Effector CD8-positive, alpha-beta T cell (primary cell): ENCODE results near the gene ADPRH.

Source experiments
- DNase-seq: peaks from one replicate; lab custom pipeline; 2025; lab: John Stamatoyannopoulos, UW

ADPRH gene

DNA sequence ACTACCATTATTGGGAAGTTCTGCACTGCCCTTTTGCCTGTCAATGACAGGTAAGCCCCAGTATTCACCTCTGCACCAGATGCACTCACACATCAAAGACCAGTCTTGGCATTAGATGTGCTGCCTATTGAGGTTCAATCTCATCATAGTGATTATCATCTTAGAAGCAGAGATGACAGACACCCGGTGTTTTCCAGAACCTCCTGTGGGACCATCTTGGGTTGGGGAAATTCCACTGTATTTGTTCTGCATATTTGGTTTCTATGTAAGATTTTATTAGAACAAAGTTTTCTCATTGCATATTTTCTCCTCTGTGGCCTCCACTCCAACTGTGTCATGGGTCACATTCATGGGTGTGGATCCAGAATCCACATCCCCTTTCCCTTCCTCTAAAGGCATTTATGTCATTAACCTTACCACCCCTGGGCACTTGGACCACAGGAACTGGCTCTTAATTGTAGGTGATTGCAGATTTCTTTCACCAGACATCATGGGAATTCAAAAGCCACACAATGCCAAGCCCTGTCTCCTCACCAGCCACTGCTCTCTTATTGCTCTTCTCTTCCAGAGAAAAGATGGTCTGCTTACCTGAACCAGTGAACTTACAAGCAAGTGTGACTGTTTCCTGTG is 49.6 kb downstream of the ADPRH start:
- DNase-seq: no peak

DNA sequence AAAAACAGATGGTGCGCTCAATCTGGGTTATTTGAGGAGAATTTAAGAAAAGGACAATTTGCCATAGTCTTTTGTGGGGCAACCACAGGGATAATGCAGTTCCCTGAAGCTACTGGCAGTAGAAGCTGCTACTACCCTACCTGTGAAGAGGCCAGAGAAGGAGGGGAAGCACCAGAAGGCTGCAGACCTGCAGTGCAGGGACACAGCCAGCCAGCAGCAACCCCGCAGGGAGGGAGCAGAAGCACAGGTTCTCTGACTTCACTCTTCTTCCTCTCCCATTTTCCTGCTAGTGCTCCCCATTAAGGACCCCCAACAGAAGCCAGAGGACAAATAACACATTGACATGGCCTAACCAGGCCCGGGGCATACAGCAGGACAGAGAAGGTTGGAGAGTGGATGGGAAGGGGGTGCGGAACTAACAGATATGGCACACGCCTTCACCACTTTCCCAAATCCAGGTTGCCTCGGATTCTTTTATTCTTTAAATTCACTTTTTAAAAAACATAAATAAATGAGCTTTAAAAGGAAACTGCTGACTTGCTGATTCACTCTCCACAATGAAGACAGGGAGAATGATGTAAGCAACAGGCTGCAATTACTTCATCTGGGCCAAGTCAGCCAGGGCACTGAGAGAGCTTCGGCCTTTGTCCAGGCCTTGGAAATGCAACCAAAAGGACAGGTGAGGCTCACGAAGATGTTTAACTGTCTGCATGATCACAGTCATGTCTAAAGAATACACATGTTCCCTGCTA is 51.0 kb downstream of the ADPRH start:
- DNase-seq: no peak

DNA sequence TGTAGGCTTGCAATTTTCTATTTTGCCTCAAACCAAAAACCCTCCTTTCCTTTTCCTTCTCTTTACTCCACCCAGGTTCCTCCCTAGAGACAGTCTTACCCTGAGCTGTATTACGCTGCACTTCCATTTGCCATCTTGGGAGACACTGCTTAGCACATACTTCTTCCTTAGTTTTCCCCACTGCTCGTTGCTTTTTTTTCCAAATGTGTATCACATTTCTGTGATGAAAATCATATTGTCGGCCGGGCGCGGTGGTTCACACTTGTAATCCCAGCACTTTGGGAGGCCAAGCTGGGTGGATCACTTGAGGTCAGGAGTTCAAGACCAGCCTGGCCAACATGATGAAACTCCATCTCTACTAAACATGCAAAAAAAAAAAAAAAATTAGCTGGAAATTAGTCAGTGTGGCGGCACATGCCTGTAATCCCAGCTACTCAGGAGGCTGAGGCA is 51.6 kb downstream of the ADPRH start:
- no peak for DNase-seq

DNA sequence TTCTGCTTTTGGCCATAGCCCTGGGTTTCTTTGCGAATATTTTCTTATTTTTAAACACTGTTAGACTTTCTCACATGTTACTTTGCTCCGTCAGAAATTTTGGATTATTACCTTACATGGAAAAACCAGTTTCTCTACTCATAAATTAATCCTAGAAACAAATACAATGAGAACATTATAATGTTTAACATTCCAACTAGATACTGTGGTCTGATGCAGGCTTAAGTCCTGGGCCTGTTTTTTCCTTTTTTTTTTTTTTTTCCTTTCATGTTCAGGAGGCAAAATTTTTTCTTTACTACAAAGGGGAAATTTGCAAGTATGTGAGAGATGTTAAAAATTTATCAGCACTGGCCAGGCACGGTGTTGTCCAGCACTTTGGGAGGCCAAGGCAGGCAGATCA is 52.2 kb downstream of the ADPRH start:
- no peak for DNase-seq

DNA sequence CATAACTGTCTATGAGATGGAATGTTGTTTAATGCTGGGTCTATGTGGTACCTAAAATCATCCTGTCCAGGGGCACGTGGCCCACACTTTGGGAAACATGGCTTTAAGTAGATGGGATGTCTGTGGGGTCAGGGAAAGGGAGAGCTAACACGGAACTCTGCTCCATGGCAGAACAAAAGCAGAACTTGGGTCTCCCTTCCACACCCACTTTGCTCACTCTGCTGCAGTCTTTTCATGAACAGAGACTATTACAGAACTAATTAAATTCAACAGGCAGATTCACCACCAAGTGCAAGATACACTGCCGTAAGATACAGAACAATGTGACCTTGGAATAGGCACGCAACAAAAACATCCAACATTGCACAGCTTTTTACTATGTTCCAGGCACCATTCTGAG is 52.9 kb downstream of the ADPRH start:
- no peak for DNase-seq

DNA sequence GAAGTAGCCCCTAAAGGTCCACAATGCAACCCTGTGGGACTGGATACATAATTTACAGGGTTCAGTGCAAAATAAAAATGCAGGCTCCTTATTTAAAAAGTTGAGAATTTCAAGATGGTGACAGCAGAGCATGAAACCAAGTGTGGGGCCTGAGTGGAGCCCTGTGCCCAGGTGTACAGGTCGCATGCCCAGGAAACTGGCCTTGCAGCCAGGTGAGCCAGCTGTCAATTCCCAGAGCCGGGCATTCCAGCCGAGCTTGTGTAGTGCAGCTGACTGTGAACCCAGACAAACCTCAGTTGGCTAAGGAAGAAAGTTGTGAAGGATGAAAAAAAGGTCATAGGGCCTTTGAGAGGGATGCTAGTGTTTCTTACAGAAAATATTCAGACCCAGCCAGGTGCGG is 53.5 kb downstream of the ADPRH start:
- no peak for DNase-seq

DNA sequence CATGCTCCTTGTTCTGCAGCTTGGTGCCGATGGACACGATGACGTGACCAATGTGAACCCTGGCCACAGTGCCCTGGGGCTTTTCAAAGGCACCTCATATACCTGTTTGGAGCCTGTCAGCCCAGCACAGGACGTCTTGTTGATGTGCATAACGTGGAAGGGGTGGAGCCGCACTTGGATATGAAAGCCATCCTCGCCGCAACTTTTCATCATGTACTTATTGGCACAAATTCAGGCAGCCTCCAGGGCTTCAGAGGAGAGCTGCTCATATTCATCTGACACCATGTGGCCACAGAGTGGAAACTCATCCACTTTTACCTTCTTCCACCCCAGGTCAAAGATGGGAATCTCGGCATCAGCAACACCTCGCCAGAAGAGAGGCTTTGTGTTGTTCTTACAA is 56.4 kb downstream of the ADPRH start:
- DNase-seq: no peak

DNA sequence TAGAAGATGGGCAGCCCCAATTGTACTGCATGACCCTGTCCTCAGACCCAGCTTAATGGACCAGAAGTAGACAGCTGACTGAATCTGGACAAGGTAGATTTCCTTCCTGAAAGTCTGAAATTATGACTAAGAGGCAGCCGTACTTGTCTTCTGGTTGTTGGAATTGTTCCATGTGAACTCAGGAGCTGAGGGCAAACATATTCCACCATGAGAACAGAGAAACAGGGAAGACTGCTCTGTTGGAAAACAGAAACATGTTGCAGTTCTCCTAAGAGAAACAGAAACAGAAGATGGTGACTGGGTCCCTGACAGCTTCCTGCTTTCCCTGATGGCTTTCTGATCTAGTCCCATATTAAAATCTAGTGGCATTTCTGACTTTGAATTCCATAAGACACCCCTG is 57.0 kb downstream of the ADPRH start:
- no peak for DNase-seq

DNA sequence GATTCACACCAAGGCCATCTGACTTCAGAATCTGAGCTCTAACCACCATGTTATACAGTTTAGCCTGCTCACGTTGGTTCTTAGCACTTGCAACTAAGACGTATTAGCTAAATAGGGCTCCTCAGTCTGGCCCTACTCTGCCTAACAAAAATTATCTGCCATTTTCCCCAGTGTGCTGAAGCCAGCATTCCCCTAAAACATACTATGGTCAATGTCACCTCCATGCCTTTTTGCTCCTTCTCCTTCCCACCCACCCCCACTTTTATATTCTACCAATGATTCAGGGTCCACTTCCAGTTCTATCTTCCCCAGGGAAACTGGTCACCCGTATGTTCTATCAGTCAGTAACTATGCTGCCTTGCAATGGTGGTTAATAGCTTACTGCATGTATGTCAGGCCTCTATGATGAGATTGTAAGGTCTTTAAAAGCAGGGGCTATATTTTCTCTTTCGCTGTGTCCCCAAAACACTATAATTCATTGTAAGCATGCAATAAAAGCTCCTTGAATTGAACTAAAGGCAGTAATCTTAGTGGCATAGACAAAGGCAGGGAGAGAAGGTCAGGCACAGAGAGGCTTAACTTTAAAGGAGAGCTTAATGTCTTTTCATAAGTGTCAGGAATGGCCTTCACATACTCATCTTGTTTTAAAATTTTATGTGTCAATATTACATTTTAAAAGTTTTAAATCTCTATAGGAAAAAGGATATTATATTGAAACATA is 57.8 kb downstream of the ADPRH start:
- DNase-seq: no peak

DNA sequence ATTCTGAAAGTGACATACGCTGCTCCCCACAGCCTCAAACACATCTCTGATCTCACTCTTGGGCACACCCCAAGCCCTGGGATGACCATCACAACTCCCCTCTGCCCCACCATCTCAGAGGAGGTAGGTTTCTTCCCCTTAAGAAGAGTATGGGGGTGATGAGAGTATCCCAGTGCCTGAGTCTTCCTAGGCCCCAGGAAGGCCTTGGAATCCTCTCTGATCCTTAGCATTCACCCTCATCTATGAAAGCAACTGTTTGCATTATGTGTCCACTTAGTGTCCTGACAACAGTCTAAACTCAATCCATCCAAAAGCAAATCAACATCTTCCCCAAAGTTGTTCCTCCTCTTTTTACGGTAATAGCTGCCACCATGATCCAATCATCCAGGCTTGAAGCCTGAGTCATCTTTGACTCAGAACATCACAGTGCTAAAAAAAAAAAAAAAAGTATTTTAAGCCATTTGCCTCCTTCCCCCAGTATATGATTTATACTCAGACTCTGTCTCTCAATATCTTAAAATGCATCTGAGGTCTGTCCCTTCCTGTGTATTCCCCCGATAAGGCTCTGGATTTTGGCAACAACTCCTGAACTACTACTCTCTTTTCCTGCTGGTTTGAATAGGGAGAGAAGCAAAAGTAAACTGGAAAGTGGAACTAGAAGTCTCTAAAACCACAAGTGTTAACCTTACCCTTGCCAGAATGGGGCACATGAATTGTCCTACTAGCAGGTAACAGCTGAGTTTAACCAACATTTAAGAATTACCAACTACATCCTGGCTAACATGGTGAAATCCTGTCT is 58.6 kb downstream of the ADPRH start:
- DNase-seq: no peak
